GM15510 (cell line): ENCODE results near the gene CNPPD1.

ENCODE experiments used
- POLR2A ChIP-seq: IDR thresholded peaks from 3 replicates; pipeline ENCODE4 v1.6.1; 2011; ENCODE audit warnings: borderline replicate concordance; ENCODE audit not compliant: insufficient read length; ENCODE audit errors: extremely low read depth

The CNPPD1 gene

GRCh38 chr2:219125886-219126270, 50.8 kb downstream of the CNPPD1 start:
- no peak for TF ChIP-seq POLR2A

GRCh38 chr2:219125225-219125885, 51.4 kb downstream of the CNPPD1 start:
- no peak for TF ChIP-seq POLR2A

- TF ChIP-seq POLR2A: no peak
Observed at GRCh38 chr2:219124381-219125110, 52.2 kb downstream of the CNPPD1 start.

- TF ChIP-seq POLR2A: no peak
Observed at GRCh38 chr2:219123356-219124135, 53.2 kb downstream of the CNPPD1 start.

DNA sequence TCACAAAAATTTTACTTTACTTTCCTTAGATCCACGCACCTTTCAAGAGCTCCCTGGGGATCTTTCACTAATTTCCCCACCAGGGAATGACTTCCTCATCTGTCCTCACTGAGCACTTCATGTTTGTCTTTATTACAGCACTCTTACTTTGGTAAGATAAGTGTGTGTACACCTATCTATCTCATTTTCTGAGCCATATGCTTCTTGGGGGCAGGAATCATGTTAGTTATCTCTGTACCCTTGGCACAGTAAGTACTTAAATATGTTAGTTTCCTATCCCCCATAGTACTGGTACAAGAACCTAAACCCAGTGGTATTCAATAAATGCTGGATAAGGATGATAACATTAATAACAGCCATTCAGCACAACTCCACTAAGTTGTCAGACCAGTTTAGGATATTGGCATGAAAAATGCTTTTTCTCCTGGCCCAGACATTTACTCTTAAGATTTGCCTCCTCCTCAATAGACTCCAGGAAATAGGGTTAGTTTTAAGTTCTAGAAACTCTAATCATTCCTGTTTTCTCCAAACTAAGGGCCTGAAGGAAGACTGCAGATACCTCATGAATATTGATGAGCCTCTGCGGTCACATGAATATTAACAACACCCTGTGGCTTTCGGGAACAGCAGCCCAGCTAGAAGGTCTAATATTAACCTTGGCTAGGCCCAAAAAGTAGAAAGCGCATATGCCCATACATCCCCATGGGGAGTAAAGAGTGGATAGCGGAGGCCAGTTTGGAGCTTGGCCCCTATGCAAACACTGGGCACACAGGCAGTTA, 54.3 kb downstream of the CNPPD1 start:
- no peak for TF ChIP-seq POLR2A
